ENCODE results near the gene TFF1.
A peak's percentile ranks its signal among the peaks of the same experiment; 100 is the strongest.
"Not testable (repeated sequence)": the region's sequence is repeated elsewhere in the genome, so short reads cannot be mapped to it uniquely, and the experiment has no call there.

TFF1 gene

GRCh38 chr21:42366292-42367010, at the start of gene TFF1:
TFF1 (minus strand) TSS chr21:42366535; CDS start chr21:42366495, 40 bp downstream.
- no peak for DNase-seq (ENCODE audit: low read depth in 2 of 2)

GRCh38 chr21:42414928-42415769, 48.8 kb upstream of the TFF1 start:
- peak; percentile 95 to 96 for DNase-seq (ENCODE audit: low read depth in 2 of 2)

- DNase-seq (ENCODE audit: low read depth in 2 of 2) = no peak
Observed at GRCh38 chr21:42414553-42414927, 48.2 kb upstream of the TFF1 start.

- DNase-seq (ENCODE audit: low read depth in 2 of 2) = no peak
Observed at GRCh38 chr21:42414066-42414465, 47.7 kb upstream of the TFF1 start.

GRCh38 chr21:42413500-42413899, 47.2 kb upstream of the TFF1 start:
- DNase-seq (ENCODE audit: low read depth in 2 of 2) = no peak

GRCh38 chr21:42413093-42413492, 46.8 kb upstream of the TFF1 start:
- DNase-seq (ENCODE audit: low read depth in 2 of 2) = no peak

GRCh38 chr21:42412636-42412933, 46.2 kb upstream of the TFF1 start:
- no peak for DNase-seq (ENCODE audit: low read depth in 2 of 2)

GRCh38 chr21:42411891-42412635, 45.7 kb upstream of the TFF1 start:
- no peak for DNase-seq (ENCODE audit: low read depth in 2 of 2)

GRCh38 chr21:42411197-42411869, 45.0 kb upstream of the TFF1 start:
- no peak for DNase-seq (ENCODE audit: low read depth in 2 of 2)

GRCh38 chr21:42409366-42409765, 43.0 kb upstream of the TFF1 start:
- DNase-seq (ENCODE audit: low read depth in 2 of 2) = no peak

- DNase-seq (ENCODE audit: low read depth in 2 of 2) = not testable (repeated sequence)
Observed at GRCh38 chr21:42408718-42409117, 42.4 kb upstream of the TFF1 start.

- DNase-seq (ENCODE audit: low read depth in 2 of 2) = no peak
Observed at GRCh38 chr21:42407476-42407875, 41.1 kb upstream of the TFF1 start.

- no peak for DNase-seq (ENCODE audit: low read depth in 2 of 2)
Observed at GRCh38 chr21:42406866-42407265, 40.5 kb upstream of the TFF1 start.

- peak in 1 of 2 donors; percentile 58 for DNase-seq (ENCODE audit: low read depth in 2 of 2)
Observed at GRCh38 chr21:42406201-42406621, 39.9 kb upstream of the TFF1 start.

- DNase-seq (ENCODE audit: low read depth in 2 of 2) = no peak
Observed at GRCh38 chr21:42405064-42406013, 39.0 kb upstream of the TFF1 start.

- DNase-seq (ENCODE audit: low read depth in 2 of 2) = no peak
Observed at GRCh38 chr21:42404539-42404938, 38.2 kb upstream of the TFF1 start.

- DNase-seq (ENCODE audit: low read depth in 2 of 2) = no peak
Observed at GRCh38 chr21:42403611-42404231, 37.4 kb upstream of the TFF1 start, which contains the start of gene UBASH3A. UBASH3A (plus strand) TSS chr21:42403902; CDS start chr21:42403946, 44 bp downstream.

GRCh38 chr21:42401820-42402251, 35.5 kb upstream of the TFF1 start:
- no peak for DNase-seq (ENCODE audit: low read depth in 2 of 2)

- DNase-seq (ENCODE audit: low read depth in 2 of 2) = no peak
Observed at GRCh38 chr21:42401154-42401553, 34.8 kb upstream of the TFF1 start.

GRCh38 chr21:42400525-42400924, 34.2 kb upstream of the TFF1 start:
- no peak for DNase-seq (ENCODE audit: low read depth in 2 of 2)
